WTC11 (cell line): Measurements from ENCODE around the gene GPR137B.

Experiments
- CTCF ChIP-seq: fragments of 200-600 bp; IDR thresholded peaks from 2 replicates; pipeline ENCODE4 v1.8.0; 2022; ENCODE audit warnings: antibody characterized with exemption
- JUN ChIP-seq: sonication (generic); formaldehyde crosslinking; IDR thresholded peaks from 2 replicates; pipeline ENCODE4 v1.8.0; 2023; ENCODE audit warnings: mild to moderate bottlenecking, missing genetic modification reagents
- KAT7 ChIP-seq: sonication (generic); formaldehyde crosslinking; IDR thresholded peaks from 2 replicates; pipeline ENCODE4 v1.8.1; 2023; ENCODE audit warnings: missing genetic modification reagents, mild to moderate bottlenecking, borderline replicate concordance
- RELA ChIP-seq: sonication (generic); formaldehyde crosslinking; IDR thresholded peaks from 2 replicates; pipeline ENCODE4 v1.8.1; 2022; ENCODE audit warnings: missing genetic modification reagents, mild to moderate bottlenecking, borderline replicate concordance
- SP1 ChIP-seq: sonication (generic); formaldehyde crosslinking; conservative IDR thresholded peaks from 2 replicates; pipeline ENCODE4 v1.8.1; 2022; ENCODE audit warnings: missing genetic modification reagents
- TEAD4 ChIP-seq: sonication (generic); formaldehyde crosslinking; IDR thresholded peaks from 2 replicates; pipeline ENCODE4 v1.8.0; 2022; ENCODE audit warnings: mild to moderate bottlenecking, missing genetic modification reagents
- ZNF138 ChIP-seq: sonication (generic); formaldehyde crosslinking; conservative IDR thresholded peaks from 2 replicates; pipeline ENCODE4 v1.8.1; 2022; ENCODE audit warnings: mild to moderate bottlenecking, moderate library complexity, missing genetic modification reagents
- ZNF416 ChIP-seq: fragments of 250-450 bp; sonication (Bioruptor Pico); IDR thresholded peaks from 2 replicates; pipeline ENCODE4 v1.9.0; 2021; ENCODE audit warnings: mild to moderate bottlenecking, inconsistent platforms

- no peak for TF ChIP-seq JUN (CRISPR knock-in tag)
- no peak for TF ChIP-seq TEAD4
- no peak for TF ChIP-seq CTCF
- TF ChIP-seq KAT7 (CRISPR knock-in tag) = no peak
- no peak for TF ChIP-seq SP1 (CRISPR knock-in tag)
- TF ChIP-seq ZNF138 = no peak
- TF ChIP-seq RELA = no peak
- no peak for TF ChIP-seq ZNF416 (CRISPR knock-in tag)
These were observed 16.4 kb downstream of the GPR137B start for GRCh38 chr1:236158719-236159118.
